Activated CD8-positive, alpha-beta T cell treated with anti-CD3 and anti-CD28 coated beads, Interleukin-2, amount 10 ng/mL, durations not matched to agents 7 days and 5 days (primary cell): ENCODE data around the gene CSNK1G1. TPM values are rescaled to one million over a fixed set of nuclear protein-coding genes. Genes with fewer than 3 reads are reported as not detected.
"Not testable (repeated sequence)": the region's sequence is repeated elsewhere in the genome, so short reads cannot be mapped to it uniquely, and the experiment has no call there.

ENCODE experiments used
- ATAC-seq: fragments of 150-1000 bp; cut with Tn5 transposase; one replicate; pipeline ENCODE4 v1.10.0; 2021; ENCODE audit warnings: moderate library complexity
- CTCF ChIA-PET: fragments of 350-600 bp; sonication (Branson Sonifier 250); formaldehyde crosslinking; loops from one replicate; lab custom pipeline; 2021; ENCODE audit warnings: antibody characterized with exemption; lab: Charles Lee
- POLR2A ChIA-PET: fragments of 350-600 bp; sonication (Branson Sonifier 250); formaldehyde crosslinking; loops from one replicate; lab custom pipeline; 2021; ENCODE audit warnings: antibody characterized with exemption; lab: Charles Lee
- DNase-seq: peaks from one replicate; pipeline ENCODE4 v3.0.0-alpha.2; 2020
- H3K27ac Mint-ChIP-seq: one replicate; pipeline ENCODE4 v1.8.0; 2021; ENCODE audit warnings: mild to moderate bottlenecking, mixed read lengths
- H3K27me3 Mint-ChIP-seq: one replicate; pipeline ENCODE4 v1.8.0; 2021; ENCODE audit warnings: low read depth, mixed read lengths
- H3K36me3 Mint-ChIP-seq: one replicate; pipeline ENCODE4 v1.8.0; 2021; ENCODE audit warnings: low read depth, mixed read lengths
- H3K4me1 Mint-ChIP-seq: one replicate; pipeline ENCODE4 v1.8.0; 2021; ENCODE audit warnings: low read depth, mixed read lengths
- H3K4me3 Mint-ChIP-seq: one replicate; pipeline ENCODE4 v1.8.0; 2021; ENCODE audit warnings: mild to moderate bottlenecking, mixed read lengths
- H3K9me3 Mint-ChIP-seq: one replicate; pipeline ENCODE4 v1.8.0; 2022; ENCODE audit warnings: mixed read lengths; ENCODE audit not compliant: insufficient read depth
- total RNA-seq, 2 experiments: library from RNA; stranded (reverse); gene quantifications; one replicate each; pipeline ENCODE4 v1.2.3, GENCODE V29; 2021

CSNK1G1 gene
- total RNA-seq, 2 experiments from 2014 or later: 26.8 to 28.2 TPM

DNA sequence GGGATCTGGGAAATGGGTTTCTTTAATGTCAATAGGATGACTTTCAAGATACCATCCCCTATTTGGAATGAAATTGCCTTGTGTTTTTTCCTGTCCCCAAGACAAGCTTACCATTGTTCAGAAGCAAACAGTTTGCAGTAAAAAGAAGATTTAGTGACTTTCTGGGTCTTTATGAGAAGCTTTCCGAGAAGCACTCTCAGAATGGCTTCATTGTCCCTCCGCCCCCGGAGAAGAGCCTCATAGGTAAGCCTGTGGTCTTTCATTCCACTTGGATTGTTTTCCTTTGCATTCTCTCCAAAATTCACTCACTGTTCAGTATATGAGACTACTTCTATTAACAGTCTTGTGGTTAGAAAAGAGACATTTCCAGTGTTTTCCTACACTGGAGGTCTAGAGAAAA lies 230.0 kb downstream of the CSNK1G1 start:
- no peaks in the 10 kb centered on the region for H3K27me3 Mint-ChIP-seq
- no peak overlapping the region for H3K4me3 Mint-ChIP-seq
- peaks cover 50% of the 10 kb centered on the region for H3K36me3 Mint-ChIP-seq
- CTCF ChIA-PET: interaction anchor here (1.5 kb wide), 2 partner anchors 12 to 27 kb away, joined by 5 to 10 read pairs; no protein-coding TSS in a partner anchor
- no peak overlapping the region for H3K27ac Mint-ChIP-seq
- DNase-seq: no peak
- no peaks in the 10 kb centered on the region for H3K9me3 Mint-ChIP-seq
- no peaks in the 10 kb centered on the region for H3K4me1 Mint-ChIP-seq
- ATAC-seq: no peak
- POLR2A ChIA-PET: no interaction called here

DNA sequence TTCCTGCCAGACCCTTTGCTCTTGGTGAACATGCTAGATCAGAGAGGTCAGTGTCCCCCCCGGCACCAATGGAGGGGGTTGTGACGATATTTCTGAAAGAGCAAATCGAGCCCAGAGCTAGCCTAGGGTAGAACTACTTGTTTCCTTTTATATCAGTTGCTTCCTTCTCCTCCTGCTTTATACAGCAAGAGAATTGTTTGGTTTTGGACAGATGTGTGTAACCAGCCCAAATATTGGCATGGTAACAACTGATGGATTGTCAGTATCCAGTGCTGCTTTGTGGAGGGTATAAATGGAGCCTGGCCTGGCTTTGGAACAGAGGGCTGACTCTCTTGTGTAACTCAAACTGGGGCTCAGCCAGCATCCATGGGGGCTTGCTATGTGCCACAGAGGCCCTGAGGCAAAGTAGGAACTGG lies 233.0 kb downstream of the CSNK1G1 start:
- ChIA-PET CTCF (interaction anchor here (1.7 kb wide), 1 partner anchor 31 kb away, joined by 6 read pairs; no protein-coding TSS in a partner anchor), POLR2A (interaction anchor here (0.8 kb wide), 1 partner anchor 28 kb away, joined by 3 read pairs; the partner anchor contains the start of gene SNX22)
- Mint-ChIP-seq H3K36me3 (peaks cover 56% of the 10 kb centered on the region), H3K27ac (no peak overlapping the region), H3K27me3 (no peaks in the 10 kb centered on the region), H3K9me3 (no peaks in the 10 kb centered on the region), H3K4me3 (no peak overlapping the region), H3K4me1 (peaks cover under 1% of the 10 kb centered on the region)
- DNase-seq (no peak), ATAC-seq (no peak)

DNA sequence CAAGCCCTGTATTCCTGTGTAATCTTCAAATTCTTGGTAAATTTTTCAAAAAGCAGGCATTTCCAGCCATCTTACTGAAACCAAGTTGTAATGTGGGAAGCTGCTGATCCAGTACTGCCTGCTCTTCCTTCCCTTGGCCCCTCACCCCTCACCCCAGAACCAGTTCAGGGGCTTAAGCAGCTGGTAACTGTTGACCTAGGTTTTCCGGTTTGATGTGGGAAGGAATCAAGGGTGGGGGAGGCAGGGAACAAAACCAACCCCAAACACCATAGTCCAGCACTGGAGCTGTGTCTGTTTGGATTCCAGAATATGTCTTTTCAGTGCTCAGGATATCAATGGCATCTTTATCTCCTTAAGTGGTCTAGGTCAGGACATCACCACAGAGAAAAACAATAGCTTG lies 233.5 kb downstream of the CSNK1G1 start:
- ChIA-PET CTCF (interaction anchor here (1.7 kb wide), 1 partner anchor 31 kb away, joined by 6 read pairs; no protein-coding TSS in a partner anchor), POLR2A (interaction anchor here (0.5 to 0.8 kb wide), 3 partner anchors 12 to 1173 kb away, joined by 3 read pairs; partner anchors contain the start of gene SNX22)
- Mint-ChIP-seq H3K4me1 (peaks cover 4% of the 10 kb centered on the region), H3K36me3 (peaks cover 54% of the 10 kb centered on the region), H3K4me3 (no peak overlapping the region), H3K27ac (no peak overlapping the region), H3K9me3 (no peaks in the 10 kb centered on the region), H3K27me3 (no peaks in the 10 kb centered on the region)
- ATAC-seq (no peak), DNase-seq (no peak)

DNA sequence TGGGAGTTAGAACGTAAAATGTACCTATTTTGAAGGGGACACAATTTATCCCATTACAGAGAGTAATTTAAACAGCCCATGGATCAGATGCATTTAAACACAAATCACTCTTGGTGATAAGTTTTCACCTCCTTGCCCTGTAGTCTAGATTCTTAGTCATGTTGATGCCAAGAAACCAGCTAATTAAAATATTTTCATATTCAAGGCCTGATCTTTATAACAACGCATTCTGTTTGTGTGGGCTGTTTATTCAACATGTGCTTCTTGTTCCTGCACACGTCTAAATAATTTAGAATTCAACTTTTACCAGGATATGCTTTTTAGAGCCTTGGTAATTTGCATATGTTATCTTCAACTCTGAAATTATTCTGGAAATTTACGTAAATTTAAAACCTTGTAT lies 234.4 kb downstream of the CSNK1G1 start:
- CTCF ChIA-PET: interaction anchor here (1.7 kb wide), 1 partner anchor 32 kb away, joined by 6 read pairs; no protein-coding TSS in a partner anchor
- H3K36me3 Mint-ChIP-seq: peaks cover 51% of the 10 kb centered on the region

DNA sequence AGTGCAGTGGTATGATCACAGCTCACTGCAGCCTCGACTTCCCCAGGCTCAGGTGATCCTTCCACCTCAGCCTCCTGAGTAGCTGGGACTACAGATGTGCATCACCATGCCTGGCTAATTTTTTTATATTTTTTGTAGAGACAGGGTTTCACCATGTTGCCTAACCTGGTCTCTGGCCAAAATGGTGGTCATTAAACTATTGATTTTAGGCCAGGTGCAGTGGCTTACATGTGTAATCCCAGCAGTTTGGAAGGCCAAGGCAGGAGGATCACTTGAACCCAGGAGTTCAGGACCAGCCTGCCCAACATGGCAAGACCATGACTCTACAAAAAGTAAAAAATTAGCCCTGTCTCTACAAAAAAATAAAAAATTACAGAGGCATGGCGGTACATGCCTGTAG lies 235.7 kb downstream of the CSNK1G1 start:
- DNase-seq, H3K27me3 Mint-ChIP-seq, H3K4me1 Mint-ChIP-seq, ATAC-seq, POLR2A ChIA-PET, H3K9me3 Mint-ChIP-seq, H3K4me3 Mint-ChIP-seq, H3K27ac Mint-ChIP-seq, CTCF ChIA-PET: not testable (repeated sequence)
- H3K36me3 Mint-ChIP-seq: peaks cover 47% of the 10 kb centered on the region

More for the DNA sequence above, 234.4 kb downstream of the CSNK1G1 start:
- Mint-ChIP-seq H3K27me3 (no peaks in the 10 kb centered on the region), H3K4me3 (no peak overlapping the region), H3K27ac (no peak overlapping the region), H3K4me1 (peaks cover 4% of the 10 kb centered on the region), H3K9me3 (no peaks in the 10 kb centered on the region)
- ATAC-seq (no peak), DNase-seq (no peak)
- POLR2A ChIA-PET: no interaction called here

DNA sequence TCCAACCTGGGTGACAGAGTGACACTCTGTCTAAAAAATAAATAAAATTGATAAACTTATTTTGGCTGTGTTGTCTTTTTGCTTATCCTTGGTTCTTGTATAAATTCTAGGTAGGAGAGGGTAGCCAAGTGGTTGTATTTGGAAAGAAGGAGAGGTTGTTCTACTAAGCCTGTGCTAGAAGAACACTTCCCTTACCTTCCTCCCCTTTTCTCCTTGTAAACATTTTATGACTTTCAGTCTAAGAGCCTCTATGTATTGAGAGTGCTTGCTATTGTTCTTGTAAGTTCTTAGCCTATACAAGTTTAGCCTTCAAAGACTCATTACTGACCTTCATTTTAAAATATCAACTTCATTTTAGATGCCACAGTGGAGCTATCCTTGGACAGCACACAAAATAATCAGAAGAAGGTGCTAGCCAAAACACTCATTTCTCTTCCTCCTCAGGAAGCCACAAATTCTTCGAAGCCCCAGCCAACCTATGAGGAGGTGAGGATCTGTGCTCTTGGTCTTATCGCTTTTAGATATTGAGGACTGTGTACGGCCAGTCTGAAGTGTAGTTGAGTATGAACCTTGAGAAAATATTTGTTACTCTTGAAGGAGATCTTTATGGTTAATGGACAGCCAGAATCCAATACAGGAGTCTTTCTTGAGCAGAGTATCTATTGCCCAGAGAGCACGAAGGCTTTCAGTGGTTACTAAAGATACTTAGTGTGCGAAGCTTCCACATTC lies 238.1 kb downstream of the CSNK1G1 start:
- H3K27me3 Mint-ChIP-seq: no peaks in the 10 kb centered on the region
- ATAC-seq (no peak), DNase-seq (no peak)
- H3K9me3 Mint-ChIP-seq: no peaks in the 10 kb centered on the region
- ChIA-PET CTCF (interaction anchor here (0.8 to 1.9 kb wide), 4 partner anchors 12 to 50 kb away, joined by 3 to 10 read pairs (median 4); no protein-coding TSS in a partner anchor), POLR2A (no interaction called here)
- peaks cover 48% of the 10 kb centered on the region for H3K36me3 Mint-ChIP-seq
- H3K4me1 Mint-ChIP-seq: peaks cover 4% of the 10 kb centered on the region
- peak overlapping the region; percentile 13 for H3K27ac Mint-ChIP-seq
- H3K4me3 Mint-ChIP-seq: no peak overlapping the region

Other genes starting within 250 kb of the CSNK1G1 start
- gene SNX22, start 204.4 kb downstream of the CSNK1G1 start, total RNA-seq: under 1 TPM; 0.47 to 0.58 TPM
- 100 to 1,000 TPM; 378 to 386 TPM for gene PPIB, start 193.2 kb downstream of the CSNK1G1 start, total RNA-seq
- 100 to 1,000 TPM; 135 to 153 TPM for gene PCLAF, start 25.3 kb upstream of the CSNK1G1 start, total RNA-seq
- 10 to 100 TPM; 22.3 to 23.0 TPM for gene TRIP4, start 31.7 kb upstream of the CSNK1G1 start, total RNA-seq
- 10 to 100 TPM; 39.9 to 40.5 TPM for gene ZNF609, start 104.4 kb upstream of the CSNK1G1 start, total RNA-seq